ENCODE results near the gene PAPOLA. TPM values are rescaled to one million over a fixed set of nuclear protein-coding genes. Genes with fewer than 3 reads are reported as not detected.
"Not testable (repeated sequence)": the region's sequence is repeated elsewhere in the genome, so short reads cannot be mapped to it uniquely, and the experiment has no call there.

Gene PAPOLA
- total RNA-seq, 4 donors from 2014 or later, result 106 to 357 (median 257) TPM

GRCh38 chr14:96461950-96462798 lies 40.0 kb upstream of the PAPOLA start:
- Histone ChIP-seq H3K4me1 (no peaks in the 10 kb centered on the region), H3K9me3 (no peaks in the 10 kb centered on the region), H3K36me3 (no peaks in the 10 kb centered on the region), H3K27me3 (no peaks in the 10 kb centered on the region), H3K4me3 (no peak overlapping the region), H3K27ac (no peak overlapping the region)
- no peak for TF ChIP-seq CTCF (IDR thresholded peaks at IDR 0.05)
- DNase-seq, result no peak
- intact Hi-C loops (cut with DNase I; ENCODE audit: low total_unique reads), result no loop called here

GRCh38 chr14:96464136-96464535 lies 38.0 kb upstream of the PAPOLA start:
- Histone ChIP-seq H3K4me3 (no peak overlapping the region), H3K27me3 (no peaks in the 10 kb centered on the region), H3K36me3 (no peaks in the 10 kb centered on the region), H3K27ac (no peak overlapping the region), H3K9me3 (no peaks in the 10 kb centered on the region), H3K4me1 (no peaks in the 10 kb centered on the region)
- TF ChIP-seq POLR2A (IDR thresholded peaks at IDR 0.05), result no peak
- TF ChIP-seq CTCF (IDR thresholded peaks at IDR 0.05), result no peak
- no peak for DNase-seq
- intact Hi-C loops (cut with DNase I; ENCODE audit: low total_unique reads), result no loop called here

GRCh38 chr14:96466918-96467317 lies 35.3 kb upstream of the PAPOLA start:
- H3K27me3 ChIP-seq, result no peaks in the 10 kb centered on the region
- no peak for DNase-seq
- no peak overlapping the region for H3K4me3 ChIP-seq
- TF ChIP-seq CTCF (IDR thresholded peaks at IDR 0.05), result no peak
- no peak for TF ChIP-seq POLR2A (IDR thresholded peaks at IDR 0.05)
- no peaks in the 10 kb centered on the region for H3K4me1 ChIP-seq
- intact Hi-C loops (cut with DNase I; ENCODE audit: low total_unique reads), result no loop called here
- H3K9me3 ChIP-seq, result no peaks in the 10 kb centered on the region
- H3K27ac ChIP-seq, result no peak overlapping the region
- H3K36me3 ChIP-seq, result no peaks in the 10 kb centered on the region

GRCh38 chr14:96470331-96470730 lies 31.9 kb upstream of the PAPOLA start:
- Histone ChIP-seq H3K9me3 (no peaks in the 10 kb centered on the region), H3K4me3 (no peak overlapping the region), H3K36me3 (no peaks in the 10 kb centered on the region), H3K27me3 (no peaks in the 10 kb centered on the region), H3K27ac (no peak overlapping the region), H3K4me1 (no peaks in the 10 kb centered on the region)
- intact Hi-C loops (cut with DNase I; ENCODE audit: low total_unique reads), result no loop called here
- TF ChIP-seq POLR2A (IDR thresholded peaks at IDR 0.05) (no peak), CTCF (IDR thresholded peaks at IDR 0.05) (no peak)
- no peak for DNase-seq

- intact Hi-C loops (cut with DNase I; ENCODE audit: low total_unique reads), result not testable (repeated sequence)
These were observed 31.2 kb upstream of the PAPOLA start for GRCh38 chr14:96470967-96471366.

More at GRCh38 chr14:96470967-96471366, 31.2 kb upstream of the PAPOLA start:
- H3K36me3 ChIP-seq, H3K27me3 ChIP-seq, H3K9me3 ChIP-seq, DNase-seq, H3K27ac ChIP-seq, H3K4me1 ChIP-seq, H3K4me3 ChIP-seq: not testable (repeated sequence)
